Keratinocyte (primary cell): Measurements from ENCODE around the gene CLSTN1. TPM values are rescaled to one million over a fixed set of nuclear protein-coding genes. Genes with fewer than 3 reads are reported as not detected.
"Not testable (repeated sequence)": the region's sequence is repeated elsewhere in the genome, so short reads cannot be mapped to it uniquely, and the experiment has no call there.

Experiments used
- DNase-seq: peaks from one replicate; pipeline ENCODE4 v3.0.0-alpha.2; 2011; ENCODE audit warnings: low read depth, missing footprints, low spot score
- FAIRE-seq: peaks from 2 replicates; lab custom pipeline; 2011; peaks lifted over from hg19 to GRCh38; lab: Jason Lieb, UNC
- H2AFZ ChIP-seq: 2 replicates; pipeline ENCODE4 v1.6.0; 2012; ENCODE audit warnings: low read length, control low read depth, inconsistent platforms; ENCODE audit not compliant: control insufficient read depth
- H3K27ac ChIP-seq: 2 replicates; pipeline ENCODE4 v1.5.1; 2011; ENCODE audit warnings: low read length; ENCODE audit not compliant: control insufficient read depth, insufficient read depth
- H3K27me3 ChIP-seq: 3 replicates; pipeline ENCODE4 v1.6.0; 2011; ENCODE audit warnings: low read length; ENCODE audit not compliant: control insufficient read depth, insufficient read depth; ENCODE audit errors: extremely low read depth
- H3K36me3 ChIP-seq, 2 experiments: 2 replicates in 1 of 2; 3 replicates in 1 of 2; pipeline ENCODE4 v1.5.1; 2011; ENCODE audit warnings: low read length in 2 of 2, mild to moderate bottlenecking in 1 of 2; ENCODE audit not compliant: control insufficient read depth in 2 of 2, insufficient read depth in 2 of 2; ENCODE audit errors: extremely low read depth in 1 of 2
- H3K4me1 ChIP-seq: 3 replicates; pipeline ENCODE4 v1.5.1; 2011; ENCODE audit warnings: low read length; ENCODE audit not compliant: control insufficient read depth, insufficient read depth; ENCODE audit errors: extremely low read depth
- H3K4me2 ChIP-seq: 3 replicates; pipeline ENCODE4 v1.6.0; 2011; ENCODE audit warnings: low read depth, low read length; ENCODE audit not compliant: control insufficient read depth, insufficient read depth; ENCODE audit errors: extremely low read depth
- H3K4me3 ChIP-seq, 3 experiments: fragments of 200-600 bp in 1 of 3; sonication (generic) in 1 of 3; 2 replicates in 2 of 3; 3 replicates in 1 of 3; pipeline ENCODE4 v1.5.1; 2011 to 2016; ENCODE audit warnings: low read length in 3 of 3, mild to moderate bottlenecking in 3 of 3, control low read depth in 2 of 3, inconsistent platforms in 1 of 3, low read depth in 1 of 3, mixed read lengths in 1 of 3, mixed run types in 1 of 3, moderate library complexity in 1 of 3; ENCODE audit not compliant: control insufficient read depth in 2 of 3, insufficient read depth in 2 of 3; ENCODE audit errors: extremely low read depth in 1 of 3
- H3K79me2 ChIP-seq: 2 replicates; pipeline ENCODE4 v1.6.0; 2012; ENCODE audit warnings: low read length; ENCODE audit not compliant: control insufficient read depth, insufficient read depth
- H3K9ac ChIP-seq: 3 replicates; pipeline ENCODE4 v1.6.0; 2011; ENCODE audit warnings: low read length; ENCODE audit not compliant: control insufficient read depth, insufficient read depth; ENCODE audit errors: extremely low read depth
- H3K9me1 ChIP-seq: 3 replicates; pipeline ENCODE4 v1.6.0; 2011; ENCODE audit warnings: low read length; ENCODE audit not compliant: control insufficient read depth, insufficient read depth; ENCODE audit errors: extremely low read depth
- H3K9me3 ChIP-seq: 2 replicates; pipeline ENCODE4 v1.5.1; 2012; ENCODE audit warnings: low read depth, low read length; ENCODE audit not compliant: control insufficient read depth
- H4K20me1 ChIP-seq: 3 replicates; pipeline ENCODE4 v1.6.0; 2011; ENCODE audit warnings: low read length; ENCODE audit not compliant: control insufficient read depth, insufficient read depth; ENCODE audit errors: extremely low read depth
- CTCF ChIP-seq, 3 experiments: IDR thresholded peaks in 1 of 3; conservative IDR thresholded peaks in 1 of 3; optimal IDR thresholded peaks in 1 of 3; 2 replicates in 2 of 3; 3 replicates in 1 of 3; pipeline versions ENCODE3 to v1.5.1; 2011; ENCODE audit warnings: low read length in 3 of 3, mild to moderate bottlenecking in 3 of 3, moderate library complexity in 2 of 3, control low read depth in 1 of 3, inconsistent platforms in 1 of 3; ENCODE audit not compliant: insufficient read depth in 2 of 3; ENCODE audit errors: extremely low read depth in 1 of 3
- EZH2 ChIP-seq: IDR thresholded peaks from one replicate; pipeline ENCODE4 v1.6.1; 2012; ENCODE audit warnings: inconsistent platforms, mild to moderate bottlenecking, low read length, moderate library complexity
- dilution Hi-C: fragments of 300-500 bp; cut with MboI; formaldehyde crosslinking; loops from one replicate; pipeline ENCODE4 v1.7.0; 2020; ENCODE audit warnings: low sequenced_read_pairs; ENCODE audit not compliant: extremely low pct_ligation_motif_present
- polyA plus RNA-seq, 5 experiments: library from polyadenylated mRNA; depleted of rRNA in 3 of 5; stranded (reverse) in 3 of 5; stranded (forward) in 1 of 5; unstranded in 1 of 5; fragments of >200 nt; gene quantifications; 1 replicate in 1 of 5; 2 replicates in 3 of 5; 3 replicates in 1 of 5; pipeline versions ENCODE4 v1.2.1 to v1.2.3, GENCODE V29; 2011 to 2012; ENCODE audit warnings: missing spikeins in 2 of 5, low read depth in 1 of 5, low replicate concordance in 1 of 5

The CLSTN1 gene
- polyA plus RNA-seq, 1 donor (not counting 4 experiments of a cell fraction or from before 2014, with no cell fraction given) = 90.3 TPM

DNA sequence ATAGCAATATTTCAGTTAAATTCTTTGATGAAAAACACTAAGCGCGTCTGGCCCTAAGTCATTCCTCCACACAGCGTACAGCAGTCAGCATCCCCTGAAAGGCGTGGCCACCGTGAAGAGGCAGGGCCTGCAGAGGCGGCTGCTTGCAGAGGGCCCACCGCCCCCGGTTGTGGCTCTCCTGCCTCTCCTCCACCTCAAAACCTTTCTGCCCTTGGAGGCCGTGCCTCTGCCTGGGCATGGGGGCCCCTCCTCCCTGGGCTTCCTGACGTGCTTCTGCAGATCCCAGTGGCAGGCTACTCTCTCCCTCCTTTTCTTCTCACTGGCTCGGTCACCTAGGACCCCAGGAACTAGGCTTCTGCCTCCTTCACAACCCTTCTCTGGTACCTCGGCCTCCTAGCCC, 16.2 kb downstream of the CLSTN1 start:
- FAIRE-seq = no peak
- TF ChIP-seq EZH2 (no peak), CTCF (optimal IDR thresholded peaks at IDR 0.05 in 1 of 3, IDR thresholded peaks at IDR 0.05 in 1 of 3, conservative IDR thresholded peaks at IDR 0.05 in 1 of 3; ENCODE audit: extremely low read depth in 1 of 3, insufficient read depth in 2 of 3, low read length in 3 of 3) (no peak)
- Histone ChIP-seq H2AFZ (no peak overlapping the region), H3K9me3 (no peaks in the 10 kb centered on the region), H3K27me3 (no peaks in the 10 kb centered on the region), H4K20me1 (peaks cover 27% of the 10 kb centered on the region), H3K4me1 (peaks cover 50% of the 10 kb centered on the region), H3K4me2 (no peak overlapping the region), H3K79me2 (peaks cover 94% of the 10 kb centered on the region), H3K27ac (no peak overlapping the region), H3K36me3 (peaks cover 4 to 6% of the 10 kb centered on the region in 2 experiments), H3K9me1 (peaks cover 7% of the 10 kb centered on the region), H3K4me3 (no peak overlapping the region), H3K9ac (no peak overlapping the region)
- dilution Hi-C loops = no loop called here
- DNase-seq = no peak

- H3K79me2 ChIP-seq = peaks cover 94% of the 10 kb centered on the region
- H3K9ac ChIP-seq, H3K9me3 ChIP-seq, H2AFZ ChIP-seq, H3K4me2 ChIP-seq, H3K27me3 ChIP-seq, H3K27ac ChIP-seq, DNase-seq, FAIRE-seq, H3K9me1 ChIP-seq, H3K36me3 ChIP-seq, dilution Hi-C loops, H3K4me3 ChIP-seq: not testable (repeated sequence)
- H3K4me1 ChIP-seq = peaks cover 45% of the 10 kb centered on the region
- peaks cover 31% of the 10 kb centered on the region for H4K20me1 ChIP-seq
Observed at GRCh38 chr1:9805972-9806371, 17.8 kb downstream of the CLSTN1 start.

GRCh38 chr1:9805006-9805508, 18.7 kb downstream of the CLSTN1 start:
- dilution Hi-C loops = no loop called here
- DNase-seq = no peak
- peaks cover 93% of the 10 kb centered on the region for H3K79me2 ChIP-seq
- H3K4me1 ChIP-seq = peaks cover 45% of the 10 kb centered on the region
- peak; percentile 44 for FAIRE-seq
- H3K36me3 ChIP-seq = peaks cover 3 to 4% of the 10 kb centered on the region in 2 experiments
- peaks cover 7% of the 10 kb centered on the region for H3K9me1 ChIP-seq
- H3K27ac ChIP-seq = peak overlapping the region; percentile 82
- TF ChIP-seq EZH2 = no peak
- no peak for TF ChIP-seq CTCF (optimal IDR thresholded peaks at IDR 0.05 in 1 of 3, IDR thresholded peaks at IDR 0.05 in 1 of 3, conservative IDR thresholded peaks at IDR 0.05 in 1 of 3; ENCODE audit: extremely low read depth in 1 of 3, insufficient read depth in 2 of 3, low read length in 3 of 3)
- no peak overlapping the region for H2AFZ ChIP-seq
- peak overlapping the region in 2 of 3 experiments; percentile 1 to 22 for H3K4me3 ChIP-seq
- H3K9ac ChIP-seq = peak overlapping the region; percentile 71
- H3K9me3 ChIP-seq = no peaks in the 10 kb centered on the region
- peak overlapping the region; percentile 75 for H3K4me2 ChIP-seq
- H3K27me3 ChIP-seq = no peaks in the 10 kb centered on the region
- H4K20me1 ChIP-seq = peaks cover 29% of the 10 kb centered on the region
